ENCODE results near the gene FLT1. TPM values are rescaled to one million over a fixed set of nuclear protein-coding genes. Genes with fewer than 3 reads are reported as not detected.

Gene FLT1
- total RNA-seq, 1 experiment from 2014 or later, result 0.25 TPM

DNA sequence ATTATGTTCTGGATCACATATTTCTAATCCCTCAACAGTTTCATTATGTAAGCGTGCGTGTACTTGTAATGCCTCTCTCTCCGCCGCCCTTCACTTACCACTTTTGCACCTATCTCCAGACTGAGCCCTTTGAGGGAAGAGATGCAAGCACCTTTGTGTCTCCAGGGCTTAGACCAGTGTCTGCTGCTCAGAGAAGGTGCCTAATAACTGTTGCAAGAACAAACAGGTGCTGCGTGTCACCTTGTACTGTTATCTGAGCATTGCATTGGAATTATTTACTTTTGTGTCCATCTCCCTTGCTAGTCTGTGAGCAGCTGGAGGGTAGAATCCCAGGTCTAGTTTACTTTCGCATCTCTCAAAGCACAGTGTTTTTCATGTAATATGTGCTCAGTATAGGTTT, 156.2 kb downstream of the FLT1 start:
- no peak overlapping the region for H3K4me3 ChIP-seq (replicated peaks in 1 of 2; ENCODE audit: low read depth in 1 of 2, low read length in 2 of 2)
- no TSS peak for BruUV-seq (replicated peaks)
- no peak overlapping the region for H3K27ac ChIP-seq (ENCODE audit: low read depth, low read length)
- H3K79me2 ChIP-seq (ENCODE audit: insufficient read depth, low read length), result no peaks in the 10 kb centered on the region
- H3K27me3 ChIP-seq (ENCODE audit: insufficient read depth, low read length), result no peaks in the 10 kb centered on the region
- H3K9me2 ChIP-seq (ENCODE audit: insufficient read depth), result no peaks in the 10 kb centered on the region
- H3K9ac ChIP-seq (ENCODE audit: low read length), result no peak overlapping the region
- no peaks in the 10 kb centered on the region for H3K9me3 ChIP-seq (ENCODE audit: control insufficient read depth in 1 of 2, insufficient read depth in 1 of 2, low read depth in 1 of 2, low read length in 2 of 2)
- H2AFZ ChIP-seq (ENCODE audit: low read depth, low read length, poor library complexity, severe bottlenecking), result no peak overlapping the region
- ChIA-PET CTCF (no interaction called here), POLR2A (no interaction called here), RAD21 (ENCODE audit: low non-redundant PET in 1 of 2, low total read pairs in 2 of 2, uncharacterized antibody in 2 of 2, unreplicated experiment in 2 of 2) (no interaction called here)
- H3K4me2 ChIP-seq (ENCODE audit: low read length), result no peak overlapping the region
- peaks cover 5 to 10% of the 10 kb centered on the region in 2 experiments; a peak in 3 of 4 replicates for H3K4me1 ChIP-seq (ENCODE audit: control insufficient read depth in 1 of 2, insufficient read depth in 2 of 2, low read length in 2 of 2)
- intact Hi-C loops (cut with micrococcal nuclease), result no loop called here
- ATAC-seq (no peak), DNase-seq (ENCODE audit: low read depth, low spot score) (no peak)
- H3K36me3 ChIP-seq (ENCODE audit: control insufficient read depth in 1 of 2, insufficient read depth in 2 of 2, low read length in 2 of 2), result no peaks in the 10 kb centered on the region
- H4K20me1 ChIP-seq (ENCODE audit: insufficient read depth), result no peaks in the 10 kb centered on the region
- TF ChIP-seq EZH2 (IDR thresholded peaks at IDR 0.05) (no peak), ZNF274 (IDR thresholded peaks at IDR 0.05; ENCODE audit: low read depth, low read length) (no peak), JUND (IDR thresholded peaks at IDR 0.05) (no peak), YY1 (IDR thresholded peaks at IDR 0.05; ENCODE audit: extremely low read depth, insufficient replicate concordance, low read depth, low read length) (no peak), FOSL1 (IDR thresholded peaks at IDR 0.05; ENCODE audit: low read depth) (no peak), SP1 (IDR thresholded peaks at IDR 0.05; ENCODE audit: low read depth) (no peak)

DNA sequence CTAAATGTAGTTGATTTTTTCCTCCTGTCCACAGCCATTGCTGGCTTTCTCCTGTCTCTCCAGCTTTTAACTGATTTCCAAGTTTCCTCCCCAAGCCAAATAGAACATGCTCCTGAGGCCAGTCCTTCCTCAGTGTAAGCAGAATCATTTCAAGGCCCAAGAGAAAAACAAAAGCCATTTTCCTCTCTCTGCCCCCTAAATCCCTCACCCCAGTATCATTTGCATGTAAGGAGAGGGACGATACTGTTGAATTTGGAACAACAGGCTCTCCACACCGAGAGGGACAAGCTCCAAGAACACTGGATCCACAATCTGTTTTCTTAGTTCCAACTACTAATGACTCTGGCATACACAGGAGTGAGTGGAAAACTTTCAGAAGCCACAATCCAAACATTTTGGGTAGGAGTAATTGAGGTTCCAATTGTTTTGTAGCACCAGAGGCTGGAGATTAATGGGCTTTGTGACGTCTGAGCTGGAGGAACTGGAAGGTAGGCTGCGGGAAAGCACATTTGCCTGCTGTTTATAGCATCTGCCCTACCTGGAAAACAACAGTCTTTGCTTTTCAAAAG, 156.8 kb downstream of the FLT1 start:
- no peaks in the 10 kb centered on the region for H3K27me3 ChIP-seq (ENCODE audit: insufficient read depth, low read length)
- no TSS peak for BruUV-seq (replicated peaks)
- no peak overlapping the region for H2AFZ ChIP-seq (ENCODE audit: low read depth, low read length, poor library complexity, severe bottlenecking)
- no peak overlapping the region for H3K9ac ChIP-seq (ENCODE audit: low read length)
- H3K9me3 ChIP-seq (ENCODE audit: control insufficient read depth in 1 of 2, insufficient read depth in 1 of 2, low read depth in 1 of 2, low read length in 2 of 2), result no peaks in the 10 kb centered on the region
- TF ChIP-seq JUND (IDR thresholded peaks at IDR 0.05) (no peak), SIN3A (IDR thresholded peaks at IDR 0.05; ENCODE audit: low read depth) (no peak), EZH2phosphoT487 (IDR thresholded peaks at IDR 0.05; ENCODE audit: borderline replicate concordance) (no peak), CBX3 (IDR thresholded peaks at IDR 0.05; ENCODE audit: low read depth) (no peak), ZFX (IDR thresholded peaks at IDR 0.05) (no peak)
- no peaks in the 10 kb centered on the region for H4K20me1 ChIP-seq (ENCODE audit: insufficient read depth)
- H3K4me1 ChIP-seq (ENCODE audit: control insufficient read depth in 1 of 2, insufficient read depth in 2 of 2, low read length in 2 of 2), result peaks cover 5 to 10% of the 10 kb centered on the region in 2 experiments; a peak in 3 of 4 replicates
- H3K9me2 ChIP-seq (ENCODE audit: insufficient read depth), result no peaks in the 10 kb centered on the region
- CTCF ChIA-PET, result interaction anchor here (0.7 kb wide), 1 partner anchor 459 kb away, joined by 7 read pairs; no protein-coding TSS in a partner anchor
- no peak overlapping the region for H3K4me3 ChIP-seq (replicated peaks in 1 of 2; ENCODE audit: low read depth in 1 of 2, low read length in 2 of 2)
- RAD21 ChIA-PET (ENCODE audit: low non-redundant PET in 1 of 2, low total read pairs in 2 of 2, uncharacterized antibody in 2 of 2, unreplicated experiment in 2 of 2), result no interaction called here
- no peaks in the 10 kb centered on the region for H3K79me2 ChIP-seq (ENCODE audit: insufficient read depth, low read length)
- no peaks in the 10 kb centered on the region for H3K36me3 ChIP-seq (ENCODE audit: control insufficient read depth in 1 of 2, insufficient read depth in 2 of 2, low read length in 2 of 2)
- ATAC-seq, result no peak
- H3K4me2 ChIP-seq (ENCODE audit: low read length), result no peak overlapping the region
- DNase-seq (ENCODE audit: low read depth, low spot score), result no peak
- no peak overlapping the region for H3K27ac ChIP-seq (ENCODE audit: low read depth, low read length)
- intact Hi-C loops (cut with micrococcal nuclease), result no loop called here
- POLR2A ChIA-PET, result no interaction called here
